K562 (cell line): ENCODE results near the gene LONP1. TPM values are rescaled to one million over a fixed set of nuclear protein-coding genes. Genes with fewer than 3 reads are reported as not detected.

Experiments used
- HCFC1 ChIP-seq: IDR thresholded peaks from 2 replicates; pipeline ENCODE4 v1.6.1; 2012; ENCODE audit warnings: low read depth, low read length, improper control_type of control experiment
- ZBTB40 ChIP-seq, 2 experiments: fragments of 450-650 bp in 1 of 2; sonication (generic) in 1 of 2; formaldehyde crosslinking in 1 of 2; IDR thresholded peaks; 2 replicates each; pipeline versions ENCODE4 v1.7.1 to v1.9.0; 2016 to 2022; ENCODE audit warnings: inconsistent platforms in 1 of 2, mild to moderate bottlenecking in 1 of 2, missing genetic modification reagents in 1 of 2
- ZMIZ1 ChIP-seq, 2 experiments: fragments of 150-350 bp in 1 of 2; IDR thresholded peaks; 2 replicates each; pipeline ENCODE4 v1.6.1; 2012 to 2016; ENCODE audit warnings: low read depth in 2 of 2, low read length in 2 of 2, mild to moderate bottlenecking in 1 of 2, moderate library complexity in 1 of 2
- ZNF431 ChIP-seq: sonication (generic); formaldehyde crosslinking; IDR thresholded peaks from 2 replicates; pipeline ENCODE4 v1.8.0; 2022; ENCODE audit warnings: mild to moderate bottlenecking, missing genetic modification reagents
- polyA plus RNA-seq, 8 experiments: library from polyadenylated mRNA; depleted of rRNA in 4 of 8; stranded (reverse) in 5 of 8; unstranded in 3 of 8; fragments of >200 nt; fragmentation: Nextera tagmentation in 2 of 8; fragmentation: Illumina TruSeq in 1 of 8; extraction: Ambion mirVana in 2 of 8; extraction: Trizol in 1 of 8; gene quantifications; 2 replicates each; pipeline versions ENCODE4 v1.2.1 to v1.2.3, GENCODE V29; 2011 to 2014; ENCODE audit warnings: inconsistent platforms in 1 of 8, missing spikeins in 1 of 8
- total RNA-seq, 7 experiments: library from RNA; depleted of rRNA in 6 of 7; stranded (reverse); fragments of >200 nt in 6 of 7; fragmentation: Illumina TruSeq in 2 of 7; extraction: Trizol in 2 of 7; gene quantifications; 2 replicates each; pipeline versions ENCODE4 v1.2.1 to v1.2.3, GENCODE V29; 2011 to 2021; ENCODE audit warnings: low replicate concordance in 1 of 7
- TF ChIP-seq, protein P1 (sequence below): fragments of 450-650 bp; formaldehyde crosslinking; IDR thresholded peaks from 2 replicates; pipeline ENCODE4 v1.4.0; 2020; ENCODE audit warnings: mild to moderate bottlenecking, mixed read lengths
- TF ChIP-seq, protein P2 (sequence below): fragments of 250-450 bp; sonication (Bioruptor Pico); IDR thresholded peaks from 2 replicates; pipeline ENCODE4 v1.5.0; 2021; ENCODE audit warnings: mild to moderate bottlenecking, moderate library complexity

LONP1 gene
- total and polyA plus RNA-seq, 9 of the 15 experiments (the other 6 are each of a cell fraction or from before 2014, with no cell fraction given), result 1.1 to 238 (median 84.5) TPM

DNA sequence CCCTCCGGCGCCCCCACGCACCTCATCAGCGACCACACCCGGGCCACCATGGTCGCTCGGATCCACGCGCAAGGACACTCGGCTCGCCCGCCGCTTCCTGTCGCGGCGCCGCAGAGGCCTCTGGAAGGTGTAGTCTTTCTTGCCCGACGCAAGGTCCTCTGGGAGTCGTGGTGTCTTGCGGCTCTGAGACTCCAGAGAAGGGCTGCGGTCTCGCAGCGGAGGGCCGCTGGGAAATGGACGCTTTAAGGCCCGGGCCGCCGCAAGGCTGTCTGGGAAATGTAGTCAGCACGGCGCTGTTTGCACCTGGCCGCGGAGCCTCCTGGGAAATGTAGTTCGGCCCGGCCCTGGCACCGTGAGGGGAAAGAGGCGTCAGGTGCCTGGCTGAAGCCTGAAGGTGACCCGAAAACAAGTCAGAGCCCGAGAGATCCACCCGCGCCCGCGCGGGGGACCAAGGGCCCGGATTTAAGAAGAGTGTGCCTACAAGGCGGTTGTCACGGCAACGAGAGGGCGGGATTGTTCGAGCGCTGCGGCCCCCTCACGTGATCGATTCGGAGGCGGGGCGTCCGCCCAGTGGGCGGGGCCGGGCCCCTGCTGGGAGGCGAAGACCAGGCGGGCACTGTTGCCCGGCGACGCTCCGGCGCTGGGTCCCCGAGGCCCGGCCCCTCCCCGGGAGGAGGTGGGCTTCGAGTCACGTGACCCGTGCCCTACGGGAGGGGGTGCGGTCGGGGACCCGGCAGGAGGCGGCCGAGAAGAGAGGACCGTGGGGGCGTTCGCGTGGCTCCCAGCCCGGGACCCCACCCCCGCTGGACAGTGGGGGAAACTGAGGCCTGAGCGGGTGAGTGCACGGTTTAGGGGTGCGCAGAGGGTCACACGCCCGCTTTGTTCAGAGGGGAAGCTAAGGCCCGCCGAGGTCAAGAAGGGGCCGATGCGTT is 39.2 kb downstream of the LONP1 start, which contains the start of the genes HSD11B1L and MICOS13 (continued):
- TF ChIP-seq ZBTB40 (IDR thresholded peaks at IDR 0.05) (peak; percentile 90), ZBTB40 (CRISPR knock-in tag; IDR thresholded peaks at IDR 0.05) (no peak), ZMIZ1 (IDR thresholded peaks at IDR 0.05; ENCODE audit: low read depth in 2 of 2, low read length in 2 of 2) (0 out of 4 replicates have a peak, but pooled peaks have one; percentile 37 to 52), ZNF431 (CRISPR knock-in tag) (0 out of 2 replicates have a peak, but pooled peaks have one; percentile 48), HCFC1 (peak; percentile 99)
- TF ChIP-seq, protein P1, sequence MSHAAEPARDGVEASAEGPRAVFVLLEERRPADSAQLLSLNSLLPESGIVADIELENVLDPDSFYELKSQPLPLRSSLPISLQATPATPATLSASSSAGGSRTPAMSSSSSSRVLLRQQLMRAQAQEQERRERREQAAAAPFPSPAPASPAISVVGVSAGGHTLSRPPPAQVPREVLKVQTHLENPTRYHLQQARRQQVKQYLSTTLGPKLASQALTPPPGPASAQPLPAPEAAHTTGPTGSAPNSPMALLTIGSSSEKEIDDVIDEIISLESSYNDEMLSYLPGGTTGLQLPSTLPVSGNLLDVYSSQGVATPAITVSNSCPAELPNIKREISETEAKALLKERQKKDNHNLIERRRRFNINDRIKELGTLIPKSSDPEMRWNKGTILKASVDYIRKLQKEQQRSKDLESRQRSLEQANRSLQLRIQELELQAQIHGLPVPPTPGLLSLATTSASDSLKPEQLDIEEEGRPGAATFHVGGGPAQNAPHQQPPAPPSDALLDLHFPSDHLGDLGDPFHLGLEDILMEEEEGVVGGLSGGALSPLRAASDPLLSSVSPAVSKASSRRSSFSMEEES (CRISPR knock-in tag), result peak; percentile 99
- TF ChIP-seq, protein P2, sequence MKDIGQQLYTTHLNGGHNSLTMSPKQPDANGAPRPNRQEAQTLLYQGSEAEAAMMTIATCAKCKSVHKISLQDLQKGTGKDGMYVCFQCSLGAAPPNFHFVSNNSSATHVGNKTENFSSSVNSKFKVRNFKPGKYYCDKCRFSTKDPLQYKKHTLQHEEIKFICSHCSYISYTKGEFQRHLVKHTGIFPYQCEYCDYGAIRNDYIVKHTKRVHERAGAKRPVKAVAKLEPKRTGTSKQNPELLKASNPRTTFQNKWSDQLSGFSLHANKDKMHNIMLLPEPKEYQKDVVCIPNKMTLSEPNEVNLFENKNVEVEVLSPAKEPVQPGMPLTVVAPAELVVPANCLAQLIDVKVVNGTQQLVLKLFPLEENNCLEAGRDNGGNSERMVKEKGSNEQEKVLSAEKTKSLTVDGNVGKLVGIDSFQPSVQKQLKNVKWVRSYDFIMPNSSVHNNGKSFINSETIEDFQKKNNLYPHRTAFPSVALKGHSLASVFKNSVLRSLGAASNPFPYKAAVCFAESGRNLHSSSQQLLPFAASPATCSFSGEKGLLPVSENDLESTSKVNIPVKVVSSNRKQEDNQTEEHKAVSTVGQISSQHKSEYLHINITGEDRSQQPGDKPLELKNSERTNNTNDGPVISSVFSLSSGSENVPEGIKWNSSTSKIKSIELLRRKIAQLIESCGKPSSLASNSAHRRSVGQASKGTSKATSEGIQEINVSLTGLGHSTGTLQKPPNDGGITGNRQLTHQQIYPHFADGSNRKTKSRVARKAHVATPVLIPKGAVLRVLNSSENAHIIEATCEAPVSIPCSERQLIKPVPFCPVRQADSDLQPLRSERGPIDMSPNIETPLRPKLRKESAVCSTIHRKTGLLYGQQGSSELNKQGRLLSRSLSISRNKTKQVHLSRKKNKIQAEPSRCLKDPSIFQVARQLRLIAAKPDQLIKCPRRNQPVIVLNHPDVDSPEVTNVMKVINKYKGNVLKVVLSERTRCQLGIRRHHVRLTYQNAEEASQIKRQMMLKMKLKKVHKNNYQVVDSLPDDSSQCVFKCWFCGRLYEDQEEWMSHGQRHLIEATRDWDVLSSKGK (CRISPR knock-in tag), result no peak
